Erythroblast (primary cell): ENCODE measurements around the gene RYR2.

Experiments
- GATA1 ChIP-seq: IDR thresholded peaks from 2 replicates; pipeline ENCODE4 v1.6.1; 2011; ENCODE audit warnings: low read depth, mild to moderate bottlenecking, control low read depth, low read length, moderate library complexity
- POLR2A ChIP-seq: IDR thresholded peaks from 2 replicates; pipeline ENCODE4 v1.6.1; 2011; ENCODE audit warnings: mild to moderate bottlenecking, low read length

DNA sequence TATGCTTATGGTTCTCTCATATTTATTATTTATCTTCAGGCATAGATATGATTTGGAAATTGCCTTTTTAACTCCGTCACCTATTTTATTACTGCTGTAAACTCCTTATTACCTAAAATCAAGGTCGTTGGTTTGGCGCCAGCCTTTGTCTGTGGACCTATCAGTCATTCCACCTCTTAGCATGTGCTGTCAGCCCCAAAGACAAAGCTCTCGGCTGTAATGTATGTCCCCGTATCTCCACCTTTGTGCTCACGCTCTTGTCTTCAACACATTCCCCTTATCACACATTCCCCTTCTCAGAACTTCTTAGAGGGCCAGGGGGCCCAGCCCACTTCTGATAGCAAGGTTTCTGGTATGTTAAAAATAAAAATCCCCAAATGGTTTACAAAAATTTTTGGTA, 342.2 kb downstream of the RYR2 start:
- TF ChIP-seq POLR2A (no peak), GATA1 (no peak)
